ENCODE measurements around the gene RGS7.
"Not testable (repeated sequence)": the region's sequence is repeated elsewhere in the genome, so short reads cannot be mapped to it uniquely, and the experiment has no call there.

RGS7 gene

DNA sequence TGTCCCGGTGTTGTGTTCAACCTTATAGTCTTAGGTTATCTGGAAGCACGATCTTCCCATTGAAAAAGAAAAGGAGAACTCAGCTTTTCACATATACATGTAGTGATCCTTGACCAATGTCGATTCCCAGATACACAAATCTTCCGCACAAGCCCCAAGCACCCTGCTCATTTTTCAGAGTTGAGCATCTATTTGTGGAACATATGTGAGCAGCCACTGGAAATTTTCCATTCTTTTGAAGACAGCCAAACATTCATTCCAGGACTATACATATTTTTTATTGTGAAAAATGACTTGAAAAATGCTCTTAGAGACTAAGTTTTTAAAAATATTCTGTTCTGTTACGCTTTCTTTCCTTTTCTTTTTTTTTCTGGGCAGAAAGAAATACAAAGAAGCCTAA lies 371.9 kb downstream of the RGS7 start:
- TF ChIP-seq, protein P1, sequence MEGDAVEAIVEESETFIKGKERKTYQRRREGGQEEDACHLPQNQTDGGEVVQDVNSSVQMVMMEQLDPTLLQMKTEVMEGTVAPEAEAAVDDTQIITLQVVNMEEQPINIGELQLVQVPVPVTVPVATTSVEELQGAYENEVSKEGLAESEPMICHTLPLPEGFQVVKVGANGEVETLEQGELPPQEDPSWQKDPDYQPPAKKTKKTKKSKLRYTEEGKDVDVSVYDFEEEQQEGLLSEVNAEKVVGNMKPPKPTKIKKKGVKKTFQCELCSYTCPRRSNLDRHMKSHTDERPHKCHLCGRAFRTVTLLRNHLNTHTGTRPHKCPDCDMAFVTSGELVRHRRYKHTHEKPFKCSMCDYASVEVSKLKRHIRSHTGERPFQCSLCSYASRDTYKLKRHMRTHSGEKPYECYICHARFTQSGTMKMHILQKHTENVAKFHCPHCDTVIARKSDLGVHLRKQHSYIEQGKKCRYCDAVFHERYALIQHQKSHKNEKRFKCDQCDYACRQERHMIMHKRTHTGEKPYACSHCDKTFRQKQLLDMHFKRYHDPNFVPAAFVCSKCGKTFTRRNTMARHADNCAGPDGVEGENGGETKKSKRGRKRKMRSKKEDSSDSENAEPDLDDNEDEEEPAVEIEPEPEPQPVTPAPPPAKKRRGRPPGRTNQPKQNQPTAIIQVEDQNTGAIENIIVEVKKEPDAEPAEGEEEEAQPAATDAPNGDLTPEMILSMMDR (IDR thresholded peaks at IDR 0.05): no peak
- H3K27ac ChIP-seq: no peak overlapping the region
- no peak overlapping the region for H3K4me3 ChIP-seq
- no peak for DNase-seq (ENCODE audit: low spot score)

DNA sequence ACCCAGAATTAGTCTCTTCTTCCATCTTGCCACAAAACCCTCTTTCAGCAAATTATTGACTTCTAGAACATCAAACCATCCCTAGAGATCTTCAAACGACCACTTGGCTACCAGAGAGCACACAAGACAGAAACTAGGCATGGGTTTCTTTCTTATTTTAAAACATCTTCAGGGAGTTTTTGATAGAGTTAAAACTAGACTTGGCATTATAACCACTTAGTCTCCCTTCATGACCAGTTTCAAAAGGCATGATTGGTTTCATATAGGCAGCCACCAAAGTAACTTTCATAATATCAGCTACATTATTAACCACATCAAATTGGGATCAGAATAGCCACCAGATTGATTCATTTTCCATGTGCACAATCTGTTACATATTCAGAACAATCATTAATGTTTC lies 376.7 kb downstream of the RGS7 start:
- H3K4me3 ChIP-seq: no peak overlapping the region
- TF ChIP-seq, protein P1 (IDR thresholded peaks at IDR 0.05): no peak
- DNase-seq (ENCODE audit: low spot score): no peak
- no peak overlapping the region for H3K27ac ChIP-seq

DNA sequence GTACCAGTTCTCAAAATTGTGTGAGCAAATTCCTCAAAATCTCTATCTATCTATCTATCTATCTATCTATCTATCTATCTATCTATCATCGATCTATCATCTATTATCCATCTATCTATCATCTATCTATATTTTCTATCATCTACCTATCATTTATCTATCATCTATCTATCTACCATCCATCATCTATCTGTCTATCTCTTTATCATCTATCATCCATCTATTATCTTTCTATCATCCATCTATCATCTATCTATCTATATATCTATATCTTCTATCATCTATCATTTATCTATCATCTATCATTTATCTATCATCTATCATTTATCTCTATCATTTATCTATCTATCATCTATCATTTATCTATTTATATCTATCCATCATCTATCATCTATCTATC lies 380.3 kb downstream of the RGS7 start:
- no peak overlapping the region for H3K27ac ChIP-seq
- TF ChIP-seq, protein P1 (IDR thresholded peaks at IDR 0.05): no peak
- H3K4me3 ChIP-seq: no peak overlapping the region
- no peak for DNase-seq (ENCODE audit: low spot score)

DNA sequence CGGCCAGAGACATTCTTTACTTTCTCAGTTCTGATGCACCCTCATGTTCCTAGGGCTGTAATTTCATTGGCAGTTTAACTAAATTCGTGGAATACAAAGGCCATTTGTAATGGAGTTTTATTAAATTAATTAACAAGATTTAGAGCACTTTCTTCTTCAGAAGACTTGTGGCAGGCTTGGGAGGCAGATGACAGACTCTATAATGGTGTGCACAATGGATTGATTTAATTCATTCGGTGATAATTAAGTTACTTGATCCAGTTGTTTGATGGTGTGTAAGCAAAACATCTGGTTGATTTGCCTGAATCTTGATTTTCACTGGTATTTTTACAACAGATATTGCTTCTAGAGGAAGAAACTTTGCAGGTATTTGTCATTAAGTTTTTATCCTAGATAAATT lies 383.1 kb downstream of the RGS7 start:
- DNase-seq (ENCODE audit: low spot score): no peak
- TF ChIP-seq, protein P1 (IDR thresholded peaks at IDR 0.05): no peak
- H3K4me3 ChIP-seq: no peak overlapping the region
- H3K27ac ChIP-seq: no peak overlapping the region

DNA sequence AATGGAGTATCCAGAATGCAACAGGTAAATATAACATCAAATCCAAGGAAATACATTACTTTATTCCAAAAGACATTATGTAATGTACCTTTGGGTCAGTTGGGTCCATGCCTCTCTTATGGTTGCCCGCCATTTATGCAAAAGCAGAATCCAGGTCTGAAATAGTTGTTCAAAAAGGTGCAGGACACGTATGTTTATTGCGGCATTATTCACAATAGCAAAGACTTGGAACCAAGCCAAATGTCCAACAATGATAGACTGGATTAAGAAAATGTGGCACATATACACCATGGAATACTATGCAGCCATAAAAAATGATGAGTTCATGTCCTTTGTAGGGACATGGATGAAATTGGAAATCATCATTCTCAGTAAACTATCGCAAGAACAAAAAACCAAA lies 384.9 kb downstream of the RGS7 start:
- DNase-seq (ENCODE audit: low spot score); H3K27ac ChIP-seq; H3K4me3 ChIP-seq: not testable (repeated sequence)

DNA sequence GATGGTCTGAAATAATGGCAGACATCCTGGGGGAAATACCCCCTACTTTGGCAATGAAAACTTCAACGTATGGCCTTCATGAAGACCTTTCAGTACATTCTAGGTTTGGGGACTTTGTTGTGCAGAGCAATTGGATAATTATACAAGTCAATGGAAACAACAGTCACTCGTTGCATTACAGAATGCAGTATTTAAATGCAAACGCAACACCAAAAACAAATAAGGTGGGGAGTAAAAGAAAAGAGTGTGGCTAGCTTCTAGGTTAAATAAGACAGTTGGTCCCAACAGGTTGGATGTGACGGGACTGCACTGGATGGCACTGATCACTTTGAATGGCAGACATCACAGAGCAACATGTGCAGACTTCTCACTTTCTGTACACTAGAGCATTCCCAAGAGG lies 386.8 kb downstream of the RGS7 start:
- TF ChIP-seq, protein P1 (IDR thresholded peaks at IDR 0.05): no peak
- H3K27ac ChIP-seq: no peak overlapping the region
- DNase-seq (ENCODE audit: low spot score): no peak
- H3K4me3 ChIP-seq: no peak overlapping the region

DNA sequence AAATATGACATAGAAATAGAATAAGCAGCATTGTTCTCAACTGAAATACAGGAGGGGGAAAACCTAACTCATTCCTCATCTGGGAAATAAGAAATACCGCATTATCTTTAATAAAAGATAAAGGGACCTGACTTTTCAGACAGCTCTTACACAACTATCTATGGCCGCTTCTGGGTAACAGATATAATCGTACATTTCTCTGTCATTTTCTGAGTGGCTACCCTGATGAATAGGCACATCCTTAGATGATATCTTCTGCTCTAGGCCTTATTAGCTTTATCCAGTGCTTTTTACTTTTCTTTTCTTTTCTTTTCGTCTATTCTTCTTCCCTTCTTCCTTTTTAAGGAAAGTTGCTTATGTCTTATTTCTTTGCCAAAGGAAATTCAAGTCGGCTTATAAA lies 388.1 kb downstream of the RGS7 start:
- no peak for DNase-seq (ENCODE audit: low spot score)
- TF ChIP-seq, protein P1 (IDR thresholded peaks at IDR 0.05): no peak
- no peak overlapping the region for H3K4me3 ChIP-seq
- no peak overlapping the region for H3K27ac ChIP-seq

Data from coronary artery (tissue), 2 donors.